ENCODE data around the gene FBXL3. TPM values are rescaled to one million over a fixed set of nuclear protein-coding genes. Genes with fewer than 3 reads are reported as not detected.
"Not testable (repeated sequence)": the region's sequence is repeated elsewhere in the genome, so short reads cannot be mapped to it uniquely, and the experiment has no call there.

The FBXL3 gene
- polyA plus RNA-seq, 1 donor from 2014 or later, result 44.1 TPM

GRCh38 chr13:76967031-76967430 lies 59.9 kb downstream of the FBXL3 start:
- Histone ChIP-seq H3K27ac (ENCODE audit: low read length) (no peak overlapping the region), H3F3A (ENCODE audit: insufficient read depth, low read length, poor library complexity, severe bottlenecking) (no peaks in the 10 kb centered on the region), H3K9me2 (ENCODE audit: insufficient read depth, low read length) (no peaks in the 10 kb centered on the region), H3K4me3 (ENCODE audit: low read length) (no peak overlapping the region), H3K4me2 (ENCODE audit: low read length) (no peak overlapping the region), H3K9me3 (ENCODE audit: low read length) (no peaks in the 10 kb centered on the region), H3K79me2 (replicated peaks; ENCODE audit: insufficient read depth, low read length) (no peaks in the 10 kb centered on the region), H3K9ac (ENCODE audit: low read length) (no peak overlapping the region), H3K36me3 (ENCODE audit: insufficient read depth, low read length) (no peaks in the 10 kb centered on the region), H3K27me3 (ENCODE audit: insufficient read depth, low read depth, low read length) (no peaks in the 10 kb centered on the region), H2AFZ (ENCODE audit: low read depth, low read length) (no peak overlapping the region), H4K20me1 (ENCODE audit: insufficient read depth) (no peaks in the 10 kb centered on the region)
- TF ChIP-seq CTCF (IDR thresholded peaks at IDR 0.05; ENCODE audit: poor library complexity, severe bottlenecking) (no peak), REST (IDR thresholded peaks at IDR 0.05; ENCODE audit: borderline replicate concordance) (no peak), RAD21 (conservative IDR thresholded peaks at IDR 0.05) (no peak), EP300 (conservative IDR thresholded peaks at IDR 0.05; ENCODE audit: poor library complexity, severe bottlenecking) (no peak), EZH2 (IDR thresholded peaks at IDR 0.05; ENCODE audit: borderline replicate concordance, insufficient read depth, low read length, poor library complexity, severe bottlenecking) (no peak), SMC3 (conservative IDR thresholded peaks at IDR 0.05; ENCODE audit: poor library complexity) (no peak), MXI1 (conservative IDR thresholded peaks at IDR 0.05; ENCODE audit: poor library complexity, severe bottlenecking) (no peak), POLR2AphosphoS5 (IDR thresholded peaks at IDR 0.05) (no peak), TAF1 (IDR thresholded peaks at IDR 0.05; ENCODE audit: low read depth) (no peak)

- Histone ChIP-seq H2AFZ (ENCODE audit: low read depth, low read length) (no peak overlapping the region), H4K20me1 (ENCODE audit: insufficient read depth) (no peaks in the 10 kb centered on the region), H3F3A (ENCODE audit: insufficient read depth, low read length, poor library complexity, severe bottlenecking) (no peaks in the 10 kb centered on the region), H3K79me2 (replicated peaks; ENCODE audit: insufficient read depth, low read length) (no peaks in the 10 kb centered on the region), H3K9me3 (ENCODE audit: low read length) (no peaks in the 10 kb centered on the region), H3K4me3 (ENCODE audit: low read length) (no peak overlapping the region), H3K9me2 (ENCODE audit: insufficient read depth, low read length) (no peaks in the 10 kb centered on the region), H3K27ac (ENCODE audit: low read length) (no peak overlapping the region), H3K9ac (ENCODE audit: low read length) (no peak overlapping the region), H3K4me2 (ENCODE audit: low read length) (no peak overlapping the region), H3K36me3 (ENCODE audit: insufficient read depth, low read length) (no peaks in the 10 kb centered on the region), H3K27me3 (ENCODE audit: insufficient read depth, low read depth, low read length) (no peaks in the 10 kb centered on the region)
- TF ChIP-seq EZH2 (IDR thresholded peaks at IDR 0.05; ENCODE audit: borderline replicate concordance, insufficient read depth, low read length, poor library complexity, severe bottlenecking) (no peak), RAD21 (conservative IDR thresholded peaks at IDR 0.05) (no peak), MXI1 (conservative IDR thresholded peaks at IDR 0.05; ENCODE audit: poor library complexity, severe bottlenecking) (no peak), REST (IDR thresholded peaks at IDR 0.05; ENCODE audit: borderline replicate concordance) (no peak), TAF1 (IDR thresholded peaks at IDR 0.05; ENCODE audit: low read depth) (no peak), CTCF (IDR thresholded peaks at IDR 0.05; ENCODE audit: poor library complexity, severe bottlenecking) (no peak), POLR2AphosphoS5 (IDR thresholded peaks at IDR 0.05) (no peak), EP300 (conservative IDR thresholded peaks at IDR 0.05; ENCODE audit: poor library complexity, severe bottlenecking) (no peak), SMC3 (conservative IDR thresholded peaks at IDR 0.05; ENCODE audit: poor library complexity) (no peak)
Observed at GRCh38 chr13:76965759-76966421, 61.1 kb downstream of the FBXL3 start.

- H3K4me2 ChIP-seq (ENCODE audit: low read length); H2AFZ ChIP-seq (ENCODE audit: low read depth, low read length); H3K9ac ChIP-seq (ENCODE audit: low read length); H3K9me2 ChIP-seq (ENCODE audit: insufficient read depth, low read length); H4K20me1 ChIP-seq (ENCODE audit: insufficient read depth); H3K27me3 ChIP-seq (ENCODE audit: insufficient read depth, low read depth, low read length); H3K27ac ChIP-seq (ENCODE audit: low read length); H3F3A ChIP-seq (ENCODE audit: insufficient read depth, low read length, poor library complexity, severe bottlenecking); H3K79me2 ChIP-seq (replicated peaks; ENCODE audit: insufficient read depth, low read length); H3K4me3 ChIP-seq (ENCODE audit: low read length); H3K9me3 ChIP-seq (ENCODE audit: low read length); H3K36me3 ChIP-seq (ENCODE audit: insufficient read depth, low read length): not testable (repeated sequence)
Observed at GRCh38 chr13:76959734-76960133, 67.2 kb downstream of the FBXL3 start.

All from neural cell (in vitro differentiated cells).